Mesendoderm (in vitro differentiated cells): Measurements from ENCODE around the gene KCMF1.

Experiments
- DNase-seq: peaks from one replicate; pipeline ENCODE4 v3.0.0; 2013
- H2AK5ac ChIP-seq: 2 replicates; pipeline ENCODE4 v1.6.1; 2013; ENCODE audit warnings: low read length, inconsistent platforms
- H2BK120ac ChIP-seq: 2 replicates; pipeline ENCODE4 v1.6.1; 2013; ENCODE audit warnings: low read depth, mild to moderate bottlenecking, low read length, moderate library complexity, mixed read lengths
- H2BK15ac ChIP-seq: replicated peaks from 2 replicates; pipeline ENCODE4 v1.6.1; 2013; ENCODE audit warnings: low read depth, mild to moderate bottlenecking, moderate library complexity
- H2BK5ac ChIP-seq: 2 replicates; pipeline ENCODE4 v1.6.1; 2013; ENCODE audit warnings: low read length, inconsistent platforms
- H3K18ac ChIP-seq: 2 replicates; pipeline ENCODE4 v1.6.1; 2013; ENCODE audit warnings: mild to moderate bottlenecking, low read length, mixed read lengths
- H3K23ac ChIP-seq: one replicate; pipeline ENCODE4 v1.6.1; 2013; ENCODE audit warnings: low read length
- H3K27ac ChIP-seq: 2 replicates; pipeline ENCODE4 v1.5.1; 2013; ENCODE audit warnings: low read depth, mild to moderate bottlenecking, inconsistent platforms, low read length, moderate library complexity
- H3K27me3 ChIP-seq: 2 replicates; pipeline ENCODE4 v1.6.1; 2013; ENCODE audit warnings: low read length, control low read depth, mild to moderate bottlenecking, inconsistent platforms; ENCODE audit not compliant: insufficient read depth, poor library complexity
- H3K36me3 ChIP-seq: 2 replicates; pipeline ENCODE4 v1.6.1; 2013; ENCODE audit warnings: low read length, inconsistent platforms; ENCODE audit not compliant: control insufficient read depth, insufficient read depth
- H3K4ac ChIP-seq: one replicate; pipeline ENCODE4 v1.6.1; 2013; ENCODE audit warnings: low read depth, mild to moderate bottlenecking, low read length, moderate library complexity
- H3K4me1 ChIP-seq: 2 replicates; pipeline ENCODE4 v1.6.1; 2013; ENCODE audit warnings: low read depth, low read length, inconsistent platforms; ENCODE audit not compliant: control insufficient read depth
- H3K4me2 ChIP-seq: 2 replicates; pipeline ENCODE4 v1.6.1; 2013; ENCODE audit warnings: low read length
- H3K4me3 ChIP-seq: 2 replicates; pipeline ENCODE4 v1.5.1; 2013; ENCODE audit warnings: mild to moderate bottlenecking, low read length
- H3K56ac ChIP-seq: one replicate; pipeline ENCODE4 v1.6.1; 2013; ENCODE audit warnings: low read length
- H3K79me1 ChIP-seq: 2 replicates; pipeline ENCODE4 v1.6.1; 2013; ENCODE audit warnings: low read length, inconsistent platforms
- H3K79me2 ChIP-seq: 2 replicates; pipeline ENCODE4 v1.6.1; 2013; ENCODE audit warnings: mild to moderate bottlenecking, low read length; ENCODE audit not compliant: control insufficient read depth, insufficient read depth
- H3K9ac ChIP-seq: 2 replicates; pipeline ENCODE4 v1.6.1; 2013; ENCODE audit warnings: low read length, inconsistent platforms
- H4K5ac ChIP-seq: one replicate; pipeline ENCODE4 v1.6.1; 2013; ENCODE audit warnings: low read length
- H4K8ac ChIP-seq: one replicate; pipeline ENCODE4 v1.6.1; 2013; ENCODE audit warnings: low read depth, mild to moderate bottlenecking, control low read depth, low read length, moderate library complexity
- WGBS: extraction: QIAGEN DNeasy Blood & Tissue Kit; methylation state at CpG from one replicate; pipeline ENCODE4 v1.1.7; 2013; ENCODE audit warnings: low lambda C conversion rate, missing lambda C conversion rate; ENCODE audit not compliant: insufficient coverage; ENCODE audit errors: extremely low coverage; 5-methylcytosine and 5-hydroxymethylcytosine counted together

KCMF1 gene

DNA sequence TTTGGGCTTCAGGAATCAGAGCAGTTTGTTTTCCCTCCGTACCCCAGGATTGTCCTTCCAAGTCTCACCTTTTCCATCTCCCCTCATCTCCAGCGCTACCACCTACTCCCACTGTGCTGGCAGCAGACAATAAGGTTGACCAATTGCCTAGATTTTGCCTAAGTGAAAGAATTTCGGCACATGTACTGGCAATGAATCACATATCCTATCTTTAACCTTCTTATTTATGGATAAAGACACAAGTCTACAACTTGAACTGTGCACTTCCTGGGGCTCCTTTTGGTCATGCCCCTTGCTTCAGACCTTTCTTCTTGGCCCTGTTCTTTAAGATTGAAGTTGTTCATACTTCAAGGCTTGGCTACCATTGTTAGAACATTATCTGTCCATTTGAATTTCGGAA lies 71.4 kb downstream of the KCMF1 start:
- no peak overlapping the region for H4K8ac ChIP-seq
- no peak overlapping the region for H3K27ac ChIP-seq
- no CpG with 5 or more reads among the region's 4 CpGs for WGBS
- no peak overlapping the region for H3K23ac ChIP-seq
- no peak overlapping the region for H3K9ac ChIP-seq
- no peaks in the 10 kb centered on the region for H3K79me2 ChIP-seq
- H2BK5ac ChIP-seq: no peak overlapping the region
- no peak overlapping the region for H3K4ac ChIP-seq
- peaks cover 5% of the 10 kb centered on the region for H3K79me1 ChIP-seq
- H2AK5ac ChIP-seq: no peak overlapping the region
- no peak overlapping the region for H3K4me2 ChIP-seq
- H2BK120ac ChIP-seq: no peak overlapping the region
- H3K18ac ChIP-seq: no peak overlapping the region
- no peaks in the 10 kb centered on the region for H3K36me3 ChIP-seq
- no peak overlapping the region for H3K4me3 ChIP-seq
- no peak overlapping the region for H4K5ac ChIP-seq
- no peaks in the 10 kb centered on the region for H3K27me3 ChIP-seq
- H3K4me1 ChIP-seq: no peaks in the 10 kb centered on the region
- DNase-seq: no peak
- H2BK15ac ChIP-seq: no peak overlapping the region
- H3K56ac ChIP-seq: no peak overlapping the region

DNA sequence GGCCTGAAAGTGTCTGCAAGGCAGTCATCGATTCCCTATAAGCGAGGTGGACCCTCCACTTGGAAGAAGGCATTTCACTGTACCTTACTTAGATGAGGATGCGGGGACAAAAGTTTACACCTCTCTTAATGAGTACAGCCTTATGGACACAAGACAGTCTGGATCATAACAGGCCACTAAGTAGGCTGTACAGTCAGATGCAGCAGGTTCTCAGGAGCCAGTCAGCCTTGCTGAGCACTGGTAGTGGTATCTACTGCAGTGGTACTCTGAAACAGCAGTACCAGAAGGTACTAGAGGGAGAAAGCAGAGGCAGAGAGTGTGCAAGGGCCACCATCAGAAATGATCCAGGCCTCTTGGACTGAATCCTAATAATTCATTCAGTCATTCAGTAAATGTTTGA lies 77.6 kb downstream of the KCMF1 start:
- DNase-seq: no peak
- Histone ChIP-seq H3K56ac (no peak overlapping the region), H3K79me2 (no peaks in the 10 kb centered on the region), H3K4me2 (no peak overlapping the region), H3K27ac (no peak overlapping the region), H4K8ac (no peak overlapping the region), H3K36me3 (peaks cover 5% of the 10 kb centered on the region), H3K4ac (no peak overlapping the region), H3K27me3 (no peaks in the 10 kb centered on the region), H2AK5ac (no peak overlapping the region), H3K18ac (no peak overlapping the region), H2BK120ac (no peak overlapping the region), H2BK5ac (no peak overlapping the region), H3K23ac (no peak overlapping the region), H3K4me1 (no peaks in the 10 kb centered on the region), H3K4me3 (no peak overlapping the region), H4K5ac (no peak overlapping the region), H2BK15ac (no peak overlapping the region), H3K79me1 (peaks cover 2% of the 10 kb centered on the region), H3K9ac (no peak overlapping the region)
- WGBS: no CpG with 5 or more reads among the region's 3 CpGs

DNA sequence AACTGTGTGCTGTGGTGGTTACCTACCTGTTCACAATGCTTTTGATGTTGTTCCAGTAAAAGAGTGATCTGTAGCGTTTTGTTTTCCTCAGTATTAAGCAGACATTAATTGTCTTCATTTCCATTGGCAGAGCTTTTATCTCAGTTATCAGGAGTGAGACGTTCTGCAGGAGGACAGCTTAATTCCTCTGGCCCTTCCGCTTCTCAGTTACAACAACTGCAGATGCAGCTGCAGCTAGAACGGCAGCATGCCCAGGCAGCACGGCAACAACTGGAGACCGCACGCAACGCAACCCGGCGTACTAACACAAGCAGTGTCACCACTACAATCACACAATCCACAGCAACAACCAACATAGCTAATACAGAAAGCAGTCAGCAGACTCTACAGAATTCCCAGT lies 78.3 kb downstream of the KCMF1 start:
- H4K8ac ChIP-seq: no peak overlapping the region
- no peak overlapping the region for H3K9ac ChIP-seq
- no peaks in the 10 kb centered on the region for H3K27me3 ChIP-seq
- no peak overlapping the region for H2AK5ac ChIP-seq
- H3K27ac ChIP-seq: no peak overlapping the region
- no peak overlapping the region for H3K18ac ChIP-seq
- DNase-seq: no peak
- H2BK120ac ChIP-seq: no peak overlapping the region
- no peak overlapping the region for H3K4me3 ChIP-seq
- WGBS: no CpG with 5 or more reads among the region's 10 CpGs
- H3K36me3 ChIP-seq: peaks cover 5% of the 10 kb centered on the region
- peaks cover 2% of the 10 kb centered on the region for H3K79me1 ChIP-seq
- H3K4me2 ChIP-seq: no peak overlapping the region
- no peak overlapping the region for H2BK15ac ChIP-seq
- no peak overlapping the region for H3K23ac ChIP-seq
- no peak overlapping the region for H3K4ac ChIP-seq
- H2BK5ac ChIP-seq: no peak overlapping the region
- H3K56ac ChIP-seq: no peak overlapping the region
- no peak overlapping the region for H4K5ac ChIP-seq
- H3K79me2 ChIP-seq: no peaks in the 10 kb centered on the region
- H3K4me1 ChIP-seq: no peaks in the 10 kb centered on the region

DNA sequence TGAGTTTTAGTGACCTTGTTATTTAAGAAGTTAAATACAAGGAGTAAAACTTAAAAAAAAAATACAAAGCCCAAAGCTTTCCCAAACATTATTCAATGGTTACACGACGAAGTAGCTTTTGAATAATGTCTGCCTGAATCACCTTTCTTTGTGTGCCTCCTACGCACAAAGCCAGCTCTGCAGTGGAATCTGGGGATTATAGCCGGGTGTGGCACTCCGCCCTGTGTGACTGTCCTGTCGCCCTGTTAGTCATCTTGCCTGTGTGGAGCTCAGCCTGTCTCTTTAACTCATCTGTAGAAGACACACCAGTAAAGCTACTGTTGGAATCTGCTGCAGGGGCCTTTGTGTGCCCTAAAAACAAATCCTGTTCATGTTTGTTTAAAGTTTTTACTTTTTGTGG lies 82.8 kb downstream of the KCMF1 start:
- no peak overlapping the region for H2AK5ac ChIP-seq
- no peaks in the 10 kb centered on the region for H3K79me1 ChIP-seq
- no peak overlapping the region for H3K27ac ChIP-seq
- no peak overlapping the region for H3K23ac ChIP-seq
- no peak overlapping the region for H3K4me3 ChIP-seq
- H3K4me2 ChIP-seq: no peak overlapping the region
- no peak overlapping the region for H4K8ac ChIP-seq
- no peak overlapping the region for H2BK120ac ChIP-seq
- no peak overlapping the region for H2BK5ac ChIP-seq
- H3K4ac ChIP-seq: no peak overlapping the region
- no peak overlapping the region for H2BK15ac ChIP-seq
- no peak overlapping the region for H4K5ac ChIP-seq
- WGBS: no CpG with 5 or more reads among the region's 6 CpGs
- no peaks in the 10 kb centered on the region for H3K79me2 ChIP-seq
- H3K36me3 ChIP-seq: peaks cover 4% of the 10 kb centered on the region
- no peaks in the 10 kb centered on the region for H3K27me3 ChIP-seq
- no peaks in the 10 kb centered on the region for H3K4me1 ChIP-seq
- no peak overlapping the region for H3K9ac ChIP-seq
- peak; percentile 46 for DNase-seq
- no peak overlapping the region for H3K56ac ChIP-seq
- H3K18ac ChIP-seq: no peak overlapping the region

DNA sequence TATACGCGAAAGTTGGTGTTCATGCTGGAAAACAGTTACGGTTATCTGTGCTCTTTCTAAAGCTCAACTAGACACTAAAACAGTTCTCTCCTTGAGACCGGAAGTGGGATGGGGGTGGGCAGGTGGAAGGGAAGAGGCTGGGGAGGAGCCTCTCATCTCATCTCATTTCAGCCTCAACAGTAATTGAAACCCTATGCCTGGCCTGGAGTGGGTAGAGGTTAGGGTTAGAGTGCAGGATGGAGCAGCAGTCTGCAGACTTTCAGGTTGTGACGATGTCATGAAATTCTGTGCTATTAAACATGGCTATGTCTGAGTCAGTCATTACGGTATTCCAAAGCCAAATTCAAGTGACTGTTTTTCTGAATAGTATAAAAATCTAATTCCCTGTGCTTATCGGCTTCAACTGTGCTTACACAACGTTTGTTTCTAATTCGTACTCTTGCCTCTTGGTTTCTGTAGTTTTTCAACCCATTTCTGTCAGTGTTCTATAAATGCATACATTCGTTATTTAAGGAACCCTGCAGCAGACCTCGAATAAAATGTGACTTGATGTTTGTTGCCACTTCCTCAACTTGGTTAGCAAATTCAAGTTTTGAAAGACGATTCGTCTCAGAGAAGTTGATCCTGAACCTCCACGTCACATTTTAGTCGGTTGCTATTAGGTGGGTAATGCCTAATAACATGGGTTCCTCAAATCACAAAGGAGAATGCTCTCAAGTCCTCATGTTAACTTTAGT lies 86.4 kb downstream of the KCMF1 start:
- Histone ChIP-seq H3K36me3 (peaks cover 2% of the 10 kb centered on the region), H3K4me3 (no peak overlapping the region), H3K4ac (no peak overlapping the region), H4K8ac (no peak overlapping the region), H3K27me3 (no peaks in the 10 kb centered on the region), H3K56ac (no peak overlapping the region), H3K4me2 (no peak overlapping the region), H3K23ac (no peak overlapping the region), H3K79me1 (no peaks in the 10 kb centered on the region), H2BK15ac (no peak overlapping the region), H2AK5ac (no peak overlapping the region), H3K18ac (no peak overlapping the region), H2BK120ac (no peak overlapping the region), H3K27ac (no peak overlapping the region), H3K79me2 (no peaks in the 10 kb centered on the region), H2BK5ac (no peak overlapping the region), H4K5ac (no peak overlapping the region), H3K9ac (no peak overlapping the region), H3K4me1 (no peaks in the 10 kb centered on the region)
- WGBS: no CpG with 5 or more reads among the region's 15 CpGs
- peak; percentile 20 for DNase-seq

DNA sequence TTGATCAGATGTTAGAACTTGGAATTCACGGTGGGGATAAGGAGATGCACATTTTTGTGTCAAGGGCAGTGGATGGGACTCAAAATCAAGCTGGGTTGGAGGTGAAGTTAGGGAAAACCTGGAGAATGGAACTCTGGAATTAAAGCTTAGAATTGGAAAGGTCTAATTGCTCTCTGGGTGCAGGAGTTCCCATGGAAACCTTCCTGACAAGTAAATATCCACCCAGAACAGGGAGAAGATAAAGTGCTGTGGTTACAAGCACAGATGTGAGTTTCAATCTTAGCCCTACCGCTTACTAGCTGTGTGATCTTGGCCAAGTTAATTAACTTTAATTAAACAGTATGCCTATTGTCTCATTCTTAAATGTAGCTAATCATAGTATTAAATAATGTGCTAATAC lies 90.9 kb downstream of the KCMF1 start:
- WGBS: no CpG with 5 or more reads among the region's 2 CpGs
- H2BK120ac ChIP-seq: no peak overlapping the region
- no peak overlapping the region for H2BK15ac ChIP-seq
- no peak overlapping the region for H3K4me3 ChIP-seq
- no peak overlapping the region for H3K56ac ChIP-seq
- no peak overlapping the region for H3K9ac ChIP-seq
- H3K4me2 ChIP-seq: no peak overlapping the region
- H3K27ac ChIP-seq: no peak overlapping the region
- H3K79me2 ChIP-seq: no peaks in the 10 kb centered on the region
- H3K4me1 ChIP-seq: peaks cover 2% of the 10 kb centered on the region
- no peaks in the 10 kb centered on the region for H3K79me1 ChIP-seq
- no peak overlapping the region for H3K18ac ChIP-seq
- no peak overlapping the region for H3K4ac ChIP-seq
- H4K8ac ChIP-seq: no peak overlapping the region
- no peaks in the 10 kb centered on the region for H3K27me3 ChIP-seq
- H3K36me3 ChIP-seq: no peaks in the 10 kb centered on the region
- H2BK5ac ChIP-seq: no peak overlapping the region
- H2AK5ac ChIP-seq: no peak overlapping the region
- no peak overlapping the region for H3K23ac ChIP-seq
- no peak overlapping the region for H4K5ac ChIP-seq
- DNase-seq: peak; percentile 44
